HG03558 (cell line): ENCODE data around the gene KATNB1.

Source experiments
- ATAC-seq: cut with Tn5 transposase; IDR thresholded peaks from one replicate; pipeline ENCODE4 v1.9.1; 2021; ENCODE audit warnings: moderate number of reproducible peaks; ENCODE audit not compliant: unreplicated experiment; ENCODE audit errors: extremely low read depth

The KATNB1 gene

GRCh38 chr16:57801098-57801808 lies 65.7 kb downstream of the KATNB1 start:
- ATAC-seq: no peak

- no peak for ATAC-seq
Observed at GRCh38 chr16:57801809-57802340, 66.3 kb downstream of the KATNB1 start.

GRCh38 chr16:57802341-57803133 lies 67.0 kb downstream of the KATNB1 start, which contains the start of gene KIFC3:
Gene KIFC3 (minus strand): TSS chr16:57802491. CDS start chr16:57798243, 4,248 bp downstream.
- no peak for ATAC-seq

GRCh38 chr16:57803134-57803990 lies 67.8 kb downstream of the KATNB1 start:
- ATAC-seq: no peak

GRCh38 chr16:57804111-57804837 lies 68.7 kb downstream of the KATNB1 start:
- no peak for ATAC-seq

- no peak for ATAC-seq
Observed at GRCh38 chr16:57805176-57805575, 69.6 kb downstream of the KATNB1 start.
